Stimulated activated CD8-positive, alpha-beta memory T cell treated with anti-CD3 and anti-CD28 coated beads, Interleukin-4, amount 100 ng/mL, for 24 hours (primary cell): ENCODE measurements around the gene HTR3B.
"Not testable (repeated sequence)": the region's sequence is repeated elsewhere in the genome, so short reads cannot be mapped to it uniquely, and the experiment has no call there.

Experiments used
- DNase-seq: peaks from one replicate; pipeline ENCODE4 v3.0.0-alpha.2; 2020; ENCODE audit warnings: low read depth

The HTR3B gene

GRCh38 chr11:113904379-113905101 lies at the start of gene HTR3B:
Gene HTR3B, plus strand, starts transcription at chr11:113904796. Its CDS starts 138 bp downstream, at chr11:113904934.
- DNase-seq = no peak

DNA sequence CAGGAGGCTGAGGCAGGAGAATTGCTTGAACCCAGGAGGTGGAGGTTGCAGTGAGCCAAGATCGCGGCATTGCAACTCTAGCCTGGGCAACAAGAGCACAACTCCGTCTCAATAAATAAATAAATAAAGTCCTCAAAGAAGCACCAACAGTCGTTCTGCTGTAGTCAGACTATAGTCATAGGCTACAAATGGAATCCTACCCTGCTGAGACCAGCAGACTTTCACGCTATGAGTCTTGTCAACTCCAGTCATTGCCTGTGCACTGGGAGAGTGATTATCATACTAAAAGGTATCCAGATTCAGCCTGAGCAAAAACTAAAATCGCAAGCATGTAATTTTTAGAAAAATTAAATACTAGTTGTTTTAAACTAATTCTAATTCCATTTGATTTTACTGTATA lies 48.8 kb upstream of the HTR3B start:
- no peak for DNase-seq

- DNase-seq = no peak
These were observed 47.4 kb upstream of the HTR3B start for GRCh38 chr11:113856966-113857759.

GRCh38 chr11:113859665-113860064 lies 44.9 kb upstream of the HTR3B start:
- no peak for DNase-seq

- DNase-seq = no peak
These were observed 42.2 kb upstream of the HTR3B start for GRCh38 chr11:113862435-113862834.

DNA sequence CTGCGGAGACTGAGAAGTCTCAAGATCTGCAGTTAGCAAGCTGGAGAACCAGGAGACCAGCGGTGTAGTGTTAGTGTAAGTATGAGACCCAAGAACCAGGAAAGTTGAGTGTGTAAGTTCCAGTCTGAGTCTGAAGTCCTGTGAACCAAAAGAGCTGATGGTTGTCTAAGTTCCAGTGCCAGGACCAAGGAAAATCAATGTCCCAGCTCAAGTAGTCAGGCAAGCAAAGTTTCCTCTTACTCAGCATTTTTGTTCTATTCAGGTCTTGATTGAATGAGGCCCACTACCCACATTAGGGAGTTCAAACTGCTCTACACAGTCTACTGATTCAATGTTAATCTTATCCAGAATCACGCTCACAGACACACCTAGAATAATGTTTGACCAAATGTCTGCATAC lies 40.2 kb upstream of the HTR3B start:
- no peak for DNase-seq

GRCh38 chr11:113865873-113866272 lies 38.7 kb upstream of the HTR3B start:
- no peak for DNase-seq

DNA sequence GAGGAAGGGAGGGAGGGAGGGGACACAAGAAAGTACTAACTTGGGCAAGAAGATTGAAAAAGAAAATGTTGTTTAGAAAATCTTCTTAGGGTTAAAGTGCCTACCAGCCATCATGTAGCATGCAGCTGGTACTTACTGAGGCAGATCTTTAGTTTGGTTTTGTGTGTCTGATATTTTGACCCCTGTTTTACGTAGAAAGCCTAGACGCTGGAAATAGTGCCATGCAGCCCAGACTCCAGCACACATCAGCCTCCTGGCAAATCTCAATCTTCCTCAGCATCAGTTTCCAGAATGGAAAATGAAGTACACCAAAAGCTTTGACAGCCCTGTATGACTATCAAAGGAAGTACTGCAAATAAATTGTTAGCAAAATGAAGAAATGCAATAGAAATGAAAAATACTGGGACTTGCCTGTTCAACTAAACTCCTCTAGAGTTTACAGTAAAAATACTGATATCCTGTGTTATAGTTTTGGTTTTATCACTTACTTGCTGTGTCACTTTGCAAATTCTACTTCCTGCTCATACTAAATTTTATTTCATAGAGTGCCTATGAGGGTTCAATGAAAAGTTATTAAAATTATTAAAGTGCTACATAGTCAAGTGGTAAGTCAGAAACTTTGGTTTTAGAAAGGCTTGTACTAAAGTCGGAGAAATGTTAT lies 36.6 kb upstream of the HTR3B start:
- DNase-seq = no peak

GRCh38 chr11:113871336-113871735 lies 33.3 kb upstream of the HTR3B start:
- no peak for DNase-seq

DNA sequence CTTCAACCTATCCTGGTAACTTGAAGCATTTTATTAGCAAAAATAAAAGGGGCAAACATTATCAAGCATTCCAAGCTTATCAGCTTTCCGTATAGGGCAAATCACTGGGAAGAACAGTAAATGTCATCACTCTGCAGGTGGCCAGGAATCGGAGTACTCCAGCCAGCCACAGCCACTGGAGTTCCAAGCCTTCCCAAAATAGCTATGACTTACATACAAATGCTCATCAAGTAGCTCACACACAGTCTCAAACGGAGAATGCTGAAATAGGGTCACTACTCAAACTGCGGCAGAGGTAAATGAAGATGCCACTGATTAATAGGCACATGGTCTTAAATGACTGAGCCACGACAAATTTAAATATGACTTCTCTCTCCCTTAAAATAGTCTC lies 31.4 kb upstream of the HTR3B start:
- DNase-seq = no peak

DNA sequence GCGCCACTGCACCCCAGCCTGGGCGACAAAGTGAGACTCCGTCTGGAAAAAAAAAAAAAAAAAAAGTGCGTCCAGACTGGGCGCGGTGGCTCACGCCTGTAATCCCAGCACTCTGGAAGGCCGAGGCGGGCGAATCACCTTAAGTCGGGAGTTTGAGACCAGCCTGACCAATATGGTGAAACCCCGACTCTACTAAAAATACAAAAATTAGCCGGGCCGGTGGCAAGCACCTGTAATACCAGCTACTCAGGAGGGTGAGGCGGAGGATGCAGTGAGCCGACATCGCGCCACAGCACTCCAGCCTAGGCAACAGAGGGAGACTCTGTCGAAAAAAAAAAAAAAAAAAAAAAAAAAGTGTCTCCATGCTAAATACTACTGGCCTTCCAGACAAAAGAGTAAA lies 30.5 kb upstream of the HTR3B start:
- no peak for DNase-seq

- no peak for DNase-seq
These were observed 29.9 kb upstream of the HTR3B start for GRCh38 chr11:113874581-113875233.

DNA sequence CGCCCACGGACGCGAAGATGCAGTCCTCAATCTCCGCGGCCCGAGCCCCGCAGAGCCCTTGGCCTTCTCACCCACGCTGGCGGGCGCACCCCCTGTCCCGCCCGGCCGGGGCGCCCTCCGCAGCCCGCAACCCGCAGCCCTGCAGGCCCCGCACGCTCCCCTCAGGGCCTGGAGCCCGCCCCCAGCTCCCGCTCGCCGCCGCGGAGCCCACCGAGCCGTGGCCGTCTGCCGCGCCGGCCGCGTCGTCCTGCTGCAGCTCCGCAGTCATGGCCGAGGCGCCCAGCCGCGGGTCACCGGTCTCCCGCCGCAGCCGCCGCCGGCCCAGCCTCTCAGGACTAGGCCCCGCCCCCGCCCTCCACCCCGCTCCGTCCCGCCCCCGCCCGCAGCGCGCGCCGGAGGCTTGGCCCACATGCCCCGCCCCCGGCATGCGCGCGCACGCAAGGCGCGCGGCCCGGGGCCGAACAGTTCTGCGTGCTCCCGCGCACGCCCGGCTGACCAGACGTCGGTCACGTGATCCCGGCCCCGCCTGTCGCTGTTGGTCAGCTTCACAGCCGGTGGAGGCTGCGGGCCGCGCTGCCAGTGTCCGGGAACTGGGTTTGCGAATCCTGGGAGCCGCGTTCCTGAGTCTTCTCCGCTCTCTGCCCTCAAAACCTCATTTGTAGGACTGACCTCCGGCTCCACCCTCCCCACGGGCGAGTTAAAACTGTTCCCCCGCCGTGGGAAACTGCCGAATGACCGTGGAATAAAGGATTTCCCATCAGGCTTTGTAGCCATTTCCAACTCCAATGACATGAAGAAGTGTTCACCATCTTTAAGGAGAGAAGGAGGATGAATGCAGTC lies 29.1 kb upstream of the HTR3B start, which contains the start of gene USP28:
USP28 (minus strand) TSS at position 339 of the 840 bp plus-strand sequence; CDS start at position 268, 71 bp downstream.
- DNase-seq = peak; percentile 74

DNA sequence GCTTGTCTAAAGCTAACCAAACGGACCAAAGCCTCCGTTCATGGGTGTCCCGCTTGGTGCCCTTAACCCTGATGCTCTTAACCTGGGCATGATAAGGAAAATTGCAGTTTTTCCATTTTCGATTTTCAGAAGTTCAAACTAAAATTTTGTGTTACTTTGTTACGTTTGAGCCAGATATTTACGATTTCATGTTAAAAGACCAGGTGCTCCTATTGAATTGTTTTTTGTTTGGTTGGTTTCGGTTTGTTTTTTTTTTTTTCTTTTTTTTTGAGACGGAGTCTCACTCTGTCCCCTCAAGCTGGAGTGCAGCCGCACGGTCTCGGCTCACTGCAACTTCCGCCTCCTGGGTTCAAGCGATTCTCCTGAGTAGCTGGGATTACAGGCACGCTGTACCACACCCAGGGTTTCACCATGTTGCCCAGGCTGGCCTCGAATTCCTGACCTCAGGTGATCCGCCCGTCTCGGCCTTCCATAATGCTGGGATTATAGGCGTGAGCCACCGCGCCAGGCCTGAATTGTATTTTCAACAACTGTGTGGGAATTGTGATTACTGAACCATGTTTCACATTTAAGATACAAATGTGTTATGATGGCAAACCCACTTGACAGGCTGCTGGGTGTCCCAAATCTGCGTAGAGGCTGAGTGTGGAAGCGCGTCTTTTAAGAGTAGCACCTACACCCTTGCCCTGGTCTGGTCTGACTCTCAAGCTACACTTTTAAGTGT lies 28.4 kb upstream of the HTR3B start:
- DNase-seq = no peak

- no peak for DNase-seq
These were observed 27.6 kb upstream of the HTR3B start for GRCh38 chr11:113876798-113877669.

DNA sequence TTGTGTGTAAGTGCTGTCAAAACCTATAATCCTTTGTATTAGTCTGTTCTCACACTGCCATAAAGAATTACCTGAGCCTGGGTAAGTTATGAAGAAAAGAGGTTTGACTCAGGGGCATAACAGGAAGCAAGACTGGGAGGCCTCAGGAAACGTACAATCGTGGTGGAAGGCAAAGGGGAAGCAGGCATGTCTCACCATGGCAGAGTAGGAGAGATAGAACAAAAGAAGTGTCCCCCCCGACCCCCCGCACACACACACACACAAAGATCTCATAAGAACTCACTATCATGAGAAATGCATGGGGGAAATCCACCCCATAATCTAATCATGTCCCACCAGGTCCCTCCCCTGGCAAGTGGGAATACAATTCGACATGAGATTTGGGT lies 26.9 kb upstream of the HTR3B start:
- DNase-seq = no peak

- DNase-seq = not testable (repeated sequence)
These were observed 25.1 kb upstream of the HTR3B start for GRCh38 chr11:113879446-113879845.

DNA sequence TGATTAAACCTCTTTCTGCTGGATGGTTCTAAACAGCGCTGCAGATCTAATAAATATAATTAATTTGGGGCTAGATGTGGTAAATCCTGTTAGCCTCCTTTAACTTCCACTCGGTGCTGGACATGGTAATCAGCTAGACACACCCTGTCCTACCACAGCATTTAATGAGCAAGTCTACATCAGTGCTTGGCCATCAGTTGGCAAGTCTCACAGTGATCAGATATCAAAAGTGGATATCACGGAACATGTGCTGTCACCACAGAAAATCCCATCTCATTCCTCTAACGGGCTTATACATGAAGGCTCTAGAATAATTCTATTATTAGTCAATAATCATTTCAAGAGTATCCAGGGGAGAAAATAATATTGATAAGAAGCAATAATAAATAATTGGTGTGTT lies 23.6 kb upstream of the HTR3B start:
- DNase-seq = no peak

DNA sequence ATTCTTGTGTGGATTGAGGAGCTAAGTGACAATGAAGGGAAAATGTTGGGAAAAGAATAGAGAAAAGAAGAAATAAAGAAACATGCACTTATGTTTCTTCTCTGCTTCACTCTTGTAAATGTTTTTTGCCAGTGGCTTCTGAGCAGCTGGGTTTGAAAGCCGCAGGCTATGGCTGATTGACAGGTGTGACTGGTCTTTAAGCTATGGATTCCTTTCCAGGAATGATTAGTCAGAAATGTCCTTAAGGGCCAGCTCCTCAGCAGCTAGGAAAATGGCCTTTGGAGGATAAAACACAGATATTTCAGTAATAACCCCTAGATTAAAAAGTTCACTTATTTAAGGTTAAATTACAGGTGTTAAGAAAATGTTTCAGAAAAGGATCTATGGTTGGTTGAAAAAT lies 22.7 kb upstream of the HTR3B start:
- no peak for DNase-seq

DNA sequence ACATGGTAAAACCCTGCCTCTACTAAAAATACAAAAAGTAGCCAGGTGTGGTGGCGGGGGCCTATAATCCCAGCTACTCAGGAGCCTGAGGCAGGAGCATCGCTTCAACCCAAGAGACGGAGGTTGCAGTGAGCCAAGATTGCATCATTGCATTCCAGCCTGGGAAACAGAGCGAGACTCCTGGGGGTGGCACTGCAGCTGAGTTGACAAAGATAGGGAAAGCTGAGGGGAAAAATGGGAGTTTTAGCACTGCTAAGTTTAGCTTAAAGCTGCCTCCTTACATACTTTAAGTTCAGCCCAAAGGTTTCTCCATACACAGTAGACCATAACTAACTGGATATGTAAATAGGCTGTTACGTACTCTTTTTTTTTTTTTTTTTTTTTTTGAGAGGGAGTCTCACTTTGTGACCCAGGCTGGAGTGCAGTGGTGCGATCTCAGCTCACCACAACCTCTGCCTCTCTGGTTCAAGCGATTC lies 20.2 kb upstream of the HTR3B start:
- no peak for DNase-seq
